GM21367 (cell line): ENCODE measurements around the gene ELAPOR2.
A peak's percentile ranks its signal among the peaks of the same experiment; 100 is the strongest.
"Not testable (repeated sequence)": the region's sequence is repeated elsewhere in the genome, so short reads cannot be mapped to it uniquely, and the experiment has no call there.

Experiments used
- ATAC-seq: cut with Tn5 transposase; IDR thresholded peaks from one replicate; pipeline ENCODE4 v1.9.1; 2021; ENCODE audit not compliant: unreplicated experiment

ELAPOR2 gene

GRCh38 chr7:87044713-87045112 lies 14.7 kb downstream of the ELAPOR2 start:
- ATAC-seq = not testable (repeated sequence)

GRCh38 chr7:87041586-87041985 lies 17.9 kb downstream of the ELAPOR2 start:
- ATAC-seq = not testable (repeated sequence)

- ATAC-seq = not testable (repeated sequence)
Observed at GRCh38 chr7:87039691-87040299, 19.7 kb downstream of the ELAPOR2 start.

- no peak for ATAC-seq
Observed at GRCh38 chr7:87038993-87039690, 20.3 kb downstream of the ELAPOR2 start.

- no peak for ATAC-seq
Observed at GRCh38 chr7:87036985-87037384, 22.5 kb downstream of the ELAPOR2 start.

GRCh38 chr7:87032604-87033339 lies 26.7 kb downstream of the ELAPOR2 start:
- ATAC-seq = no peak

GRCh38 chr7:87029078-87029477 lies 30.4 kb downstream of the ELAPOR2 start:
- ATAC-seq = no peak

- no peak for ATAC-seq
Observed at GRCh38 chr7:87028636-87029035, 30.8 kb downstream of the ELAPOR2 start.

GRCh38 chr7:87027900-87028299 lies 31.6 kb downstream of the ELAPOR2 start:
- peak; percentile 87 for ATAC-seq

GRCh38 chr7:87021285-87021684 lies 38.2 kb downstream of the ELAPOR2 start:
- ATAC-seq = no peak

- ATAC-seq = no peak
Observed at GRCh38 chr7:87016606-87017005, 42.8 kb downstream of the ELAPOR2 start.

- no peak for ATAC-seq
Observed at GRCh38 chr7:87013840-87014190, 45.6 kb downstream of the ELAPOR2 start.

- no peak for ATAC-seq
Observed at GRCh38 chr7:87013136-87013839, 46.2 kb downstream of the ELAPOR2 start.
